Measurements from ENCODE around the gene APLF.
A peak's percentile ranks its signal among the peaks of the same experiment; 100 is the strongest.
"Not testable (repeated sequence)": the region's sequence is repeated elsewhere in the genome, so short reads cannot be mapped to it uniquely, and the experiment has no call there.

The APLF gene

GRCh38 chr2:68476454-68476853 is 9.1 kb downstream of the APLF start:
- FAIRE-seq: no peak

GRCh38 chr2:68478688-68479087 is 11.3 kb downstream of the APLF start:
- FAIRE-seq: no peak

DNA sequence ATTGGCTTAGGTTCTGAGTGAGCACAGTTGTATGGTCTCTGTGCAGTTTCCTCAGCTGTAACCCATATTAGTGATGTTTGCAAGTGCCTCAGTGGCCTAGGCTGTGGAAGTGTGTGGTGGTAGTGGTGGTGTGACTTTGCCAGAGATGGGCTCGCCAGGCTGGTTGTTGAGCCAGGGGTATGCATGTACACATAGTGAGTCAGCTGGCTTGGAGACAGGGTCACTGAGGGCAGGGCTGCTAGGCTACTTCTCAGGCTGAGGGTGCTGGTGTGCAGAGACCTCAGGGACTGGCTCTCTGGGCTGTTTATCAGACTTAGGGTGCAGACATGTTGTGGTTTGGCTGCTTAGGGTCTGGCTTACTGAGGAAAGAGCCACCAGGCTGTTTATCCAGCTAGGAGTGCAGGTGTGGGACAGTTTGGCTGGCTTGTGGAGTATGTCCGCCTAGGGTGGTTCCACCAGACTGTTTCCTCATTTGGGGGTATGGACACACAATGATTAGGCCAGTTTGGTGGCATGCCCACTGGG is 15.0 kb downstream of the APLF start:
- FAIRE-seq: no peak

- no peak for FAIRE-seq
Measured at GRCh38 chr2:68483011-68483410, 15.6 kb downstream of the APLF start.

DNA sequence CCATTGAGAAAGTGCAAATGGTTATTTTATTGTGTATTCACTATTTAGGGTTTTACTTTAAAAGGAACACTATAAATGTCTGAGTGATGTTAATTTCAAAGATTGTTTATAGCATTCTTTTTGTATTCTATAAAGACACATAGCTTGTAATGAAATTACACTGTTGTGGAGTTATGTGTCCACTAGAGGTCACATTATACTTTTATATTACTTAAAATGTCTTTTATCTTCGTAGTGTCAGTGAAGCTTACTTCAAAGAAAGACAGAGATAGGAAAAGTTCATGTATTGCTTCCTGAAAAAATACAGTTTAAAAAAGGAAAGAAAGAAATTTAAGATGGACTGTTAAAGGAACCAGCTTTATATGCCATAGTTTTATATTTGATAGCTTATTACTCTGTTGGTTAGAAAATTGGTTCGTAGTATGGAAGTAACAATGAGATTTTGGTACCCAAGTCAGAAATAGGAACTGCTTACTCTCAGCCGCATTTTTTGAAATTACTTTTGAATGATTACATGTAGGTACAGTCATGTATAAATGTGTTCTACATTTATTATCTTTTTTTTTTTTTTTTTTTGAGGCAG is 20.5 kb downstream of the APLF start:
- FAIRE-seq: peak; percentile 98

DNA sequence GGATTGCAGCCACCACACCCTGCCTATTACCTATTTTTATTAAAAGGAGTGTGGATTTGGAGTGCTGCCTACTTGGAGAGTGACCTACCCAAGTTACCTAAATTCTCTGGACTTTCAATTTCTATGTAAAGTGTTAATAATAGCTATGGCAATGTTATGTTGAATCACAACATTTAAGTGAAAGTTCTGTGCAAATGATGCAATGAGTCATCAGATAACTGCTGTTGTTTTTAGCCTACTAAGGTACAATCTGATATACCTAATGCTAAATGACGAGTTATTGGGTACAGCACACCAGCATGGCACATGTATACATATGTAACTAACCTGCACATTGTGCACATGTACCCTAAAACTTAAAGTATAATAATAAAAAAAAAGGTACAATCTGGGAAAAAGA is 21.2 kb downstream of the APLF start:
- FAIRE-seq: not testable (repeated sequence)

DNA sequence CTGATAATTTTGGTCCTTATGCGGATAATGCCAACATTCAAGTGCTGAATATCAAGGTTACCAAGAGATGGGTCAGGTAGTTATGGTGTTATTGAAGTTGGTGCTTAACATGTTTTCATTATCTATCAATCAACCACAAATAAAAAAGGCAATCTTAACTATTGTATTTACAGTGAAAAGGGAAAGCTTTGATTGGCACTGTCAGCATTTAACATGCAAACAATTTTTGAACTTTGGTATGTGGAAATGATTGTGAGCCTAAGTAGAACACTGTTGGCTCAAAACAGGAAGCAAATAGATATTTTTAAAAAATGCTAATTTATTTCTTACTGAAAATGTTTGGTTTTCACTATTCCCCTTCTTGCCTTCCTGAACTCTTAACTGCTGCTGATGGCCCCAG is 21.9 kb downstream of the APLF start:
- FAIRE-seq: no peak

GRCh38 chr2:68491582-68491981 is 24.2 kb downstream of the APLF start:
- no peak for FAIRE-seq

DNA sequence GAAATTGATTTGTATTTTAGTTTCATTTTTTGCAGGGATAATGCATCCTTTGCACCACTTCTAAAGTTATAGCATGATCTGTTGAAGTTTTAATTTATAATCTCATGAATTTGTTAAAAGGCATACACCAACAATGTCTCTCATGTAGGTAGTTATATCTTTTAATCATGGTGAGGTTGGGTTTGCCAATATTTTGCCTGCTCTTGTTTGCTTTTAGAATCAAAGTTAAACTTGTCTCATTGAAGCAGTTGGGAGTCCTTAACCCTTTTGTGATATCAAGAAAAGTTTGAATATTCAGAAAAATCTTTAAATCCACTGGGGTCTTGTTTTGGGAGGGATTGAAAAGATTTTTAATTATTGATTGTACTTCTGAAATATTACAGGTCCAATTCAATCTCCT is 31.7 kb downstream of the APLF start:
- FAIRE-seq: no peak

DNA sequence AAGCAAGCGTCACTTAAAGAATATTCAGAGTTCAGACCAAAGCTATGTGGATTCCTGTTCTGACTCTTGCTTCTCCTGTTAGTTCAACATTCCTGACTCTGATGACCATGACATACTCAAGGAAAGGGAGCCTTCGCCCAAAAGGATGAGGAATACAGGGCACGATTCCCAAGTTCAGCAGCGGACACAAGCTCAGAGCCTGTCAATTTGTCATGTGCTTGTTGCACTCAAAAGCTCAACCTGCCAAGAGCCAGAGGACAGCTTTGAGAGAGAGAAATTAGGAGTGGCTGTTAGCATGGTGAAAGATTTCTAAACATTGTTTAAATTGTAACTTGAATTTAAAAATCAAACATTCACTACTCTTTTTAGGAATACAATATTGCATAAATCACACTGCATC is 33.3 kb downstream of the APLF start:
- no peak for FAIRE-seq

- no peak for FAIRE-seq
Measured at GRCh38 chr2:68501768-68502167, 34.4 kb downstream of the APLF start.

DNA sequence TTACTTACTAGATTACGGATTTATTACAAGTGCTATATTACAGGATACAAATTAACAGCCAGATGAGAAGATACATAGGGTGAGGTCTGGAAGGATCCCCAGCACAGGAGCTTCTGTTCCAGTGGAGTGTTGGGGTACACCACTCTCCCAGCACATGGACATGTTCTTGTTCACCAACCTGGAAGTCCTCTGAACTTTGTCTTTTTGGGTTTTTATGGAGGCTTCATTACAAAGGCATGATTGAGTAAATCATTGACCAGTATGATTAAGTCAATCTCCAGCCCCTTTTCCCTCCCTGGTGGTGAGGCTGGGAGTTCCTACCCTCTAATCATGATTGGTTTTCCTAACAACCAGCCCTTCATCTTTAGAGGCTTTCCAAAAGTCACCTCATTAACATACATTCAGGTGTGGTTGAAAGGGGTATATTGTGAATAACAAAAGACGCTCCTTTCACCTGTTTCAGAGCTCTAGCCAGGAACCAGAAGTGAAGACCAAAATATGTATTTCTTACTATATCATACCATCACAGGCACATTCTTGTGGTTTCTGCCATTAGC is 38.3 kb downstream of the APLF start:
- FAIRE-seq: no peak

DNA sequence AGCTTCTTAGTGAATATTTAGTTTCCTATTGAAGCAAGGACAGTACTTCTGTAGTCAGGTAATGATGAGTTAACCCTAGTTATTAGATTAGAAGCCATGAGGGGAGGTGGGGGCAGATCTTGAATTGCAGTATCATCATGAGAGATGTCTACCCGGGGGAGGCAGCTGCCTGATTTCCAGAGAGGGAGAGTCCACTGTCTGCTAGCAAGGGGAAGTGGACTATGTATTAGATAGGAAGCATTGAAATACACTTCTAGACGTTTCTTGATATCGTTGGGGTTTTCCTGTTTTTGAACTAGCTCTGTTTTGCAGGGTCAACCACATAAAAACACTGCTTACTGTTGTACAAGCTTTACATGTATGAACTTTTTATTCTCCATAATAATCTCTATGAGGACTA is 38.8 kb downstream of the APLF start:
- FAIRE-seq: no peak

- no peak for FAIRE-seq
Measured at GRCh38 chr2:68512326-68512725, 44.9 kb downstream of the APLF start.

DNA sequence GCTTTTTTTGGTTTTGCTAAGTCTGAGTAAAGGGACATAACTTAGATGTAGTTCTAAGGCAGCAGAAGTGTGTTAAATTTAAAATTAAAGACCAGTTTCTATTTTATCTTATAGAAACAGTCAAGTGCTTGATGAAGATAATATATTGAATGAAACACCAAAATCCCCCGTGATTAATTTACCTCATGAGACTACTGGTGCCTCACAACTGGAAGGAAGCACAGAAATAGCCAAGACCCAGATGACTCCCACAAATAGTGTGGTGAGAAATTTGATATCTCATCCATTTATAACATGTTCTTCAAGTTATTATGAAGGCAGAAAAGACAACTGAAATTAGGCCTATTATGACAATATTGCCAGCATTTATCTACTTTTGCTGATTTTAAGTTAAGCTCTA is 45.6 kb downstream of the APLF start:
- FAIRE-seq: no peak

DNA sequence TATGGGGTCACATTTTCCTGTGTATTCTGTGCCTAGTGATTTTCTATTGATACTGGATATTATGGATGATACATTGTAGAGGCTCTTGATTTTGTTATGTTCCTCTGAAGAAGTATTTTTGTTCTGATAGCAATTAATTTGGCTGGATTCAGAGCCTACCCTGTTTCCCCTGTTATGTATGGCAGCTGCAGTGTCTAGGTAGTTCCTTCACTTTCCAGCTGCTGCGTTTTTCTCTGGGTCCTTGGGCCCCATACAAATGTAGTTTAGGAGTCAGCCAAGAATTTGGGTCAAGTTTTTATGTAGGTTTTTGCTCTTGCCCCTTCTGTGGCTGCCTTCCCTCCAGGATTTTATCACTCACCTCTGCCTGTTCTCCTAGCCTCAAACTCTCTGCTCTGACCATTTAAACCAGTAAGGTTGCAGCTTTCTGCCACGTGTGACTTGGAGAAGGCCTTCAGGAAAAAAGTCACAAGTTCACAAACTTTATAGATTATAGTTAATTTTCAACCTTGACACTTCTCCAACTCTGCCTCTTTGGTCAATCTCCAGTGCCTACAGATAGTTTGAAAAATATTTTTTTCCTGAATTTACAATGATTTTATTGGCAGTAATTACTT is 47.0 kb downstream of the APLF start:
- FAIRE-seq: peak; percentile 33

DNA sequence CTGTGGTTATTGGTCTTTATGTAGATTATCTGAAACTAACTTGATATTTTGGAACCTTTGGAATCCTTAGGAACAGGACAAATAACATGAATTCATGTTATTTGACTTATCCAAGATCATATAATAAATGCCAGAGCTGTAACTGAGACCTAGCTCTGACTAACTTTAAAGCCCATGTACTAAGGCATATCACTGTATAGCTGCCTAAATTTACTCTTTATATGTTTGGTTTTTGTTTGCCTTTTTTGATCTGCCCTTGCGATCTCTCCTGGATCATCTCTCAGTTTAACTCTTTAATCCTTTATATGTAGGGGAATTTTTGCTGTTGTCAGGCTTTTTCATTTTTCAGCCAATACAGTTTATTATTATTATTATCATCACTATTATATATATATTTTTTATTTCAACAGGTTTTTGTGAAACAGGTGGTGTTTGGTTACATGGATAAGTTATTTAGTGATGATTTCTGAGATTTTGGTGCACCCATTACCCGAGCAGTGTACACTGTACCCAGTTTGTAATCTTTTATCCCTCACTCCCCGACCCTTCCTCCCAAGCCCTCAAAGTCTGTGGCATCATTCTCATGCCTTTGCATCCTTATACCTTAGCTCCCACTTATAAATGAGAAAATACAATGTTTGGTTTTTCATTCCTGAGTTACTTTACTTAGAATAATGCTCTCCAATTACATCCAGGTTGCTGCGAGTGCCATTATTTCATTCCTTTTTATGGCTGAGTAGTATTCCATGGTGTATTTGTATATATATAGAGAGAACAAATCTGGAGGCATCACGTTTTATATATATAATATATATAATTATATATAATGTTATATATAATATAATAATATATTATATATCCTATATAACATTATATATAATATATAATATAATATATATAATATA is 48.9 kb downstream of the APLF start:
- FAIRE-seq: peak; percentile 52

GRCh38 chr2:68519236-68519635 is 51.9 kb downstream of the APLF start:
- no peak for FAIRE-seq

GRCh38 chr2:68521037-68521436 is 53.7 kb downstream of the APLF start:
- no peak for FAIRE-seq

DNA sequence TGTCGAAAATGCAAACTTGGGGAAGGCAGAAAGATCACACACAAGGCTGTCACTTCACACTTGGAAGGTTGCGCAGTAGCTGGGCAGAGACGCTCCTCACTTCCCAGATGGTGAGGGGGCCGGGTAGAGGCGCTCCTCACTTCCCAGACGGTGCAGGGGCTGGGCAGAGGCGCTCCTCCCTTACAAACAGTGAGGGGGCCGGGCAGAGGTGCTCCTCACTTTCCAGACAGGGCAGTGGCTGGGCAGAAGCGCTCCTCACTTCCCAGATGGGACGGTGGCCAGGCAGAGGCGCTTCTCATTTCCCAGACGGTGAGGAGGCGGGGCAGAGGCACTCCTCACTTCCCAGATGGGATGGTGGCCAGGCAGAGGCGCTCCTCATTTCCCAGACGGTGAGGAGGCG is 59.6 kb downstream of the APLF start:
- FAIRE-seq: not testable (repeated sequence)

DNA sequence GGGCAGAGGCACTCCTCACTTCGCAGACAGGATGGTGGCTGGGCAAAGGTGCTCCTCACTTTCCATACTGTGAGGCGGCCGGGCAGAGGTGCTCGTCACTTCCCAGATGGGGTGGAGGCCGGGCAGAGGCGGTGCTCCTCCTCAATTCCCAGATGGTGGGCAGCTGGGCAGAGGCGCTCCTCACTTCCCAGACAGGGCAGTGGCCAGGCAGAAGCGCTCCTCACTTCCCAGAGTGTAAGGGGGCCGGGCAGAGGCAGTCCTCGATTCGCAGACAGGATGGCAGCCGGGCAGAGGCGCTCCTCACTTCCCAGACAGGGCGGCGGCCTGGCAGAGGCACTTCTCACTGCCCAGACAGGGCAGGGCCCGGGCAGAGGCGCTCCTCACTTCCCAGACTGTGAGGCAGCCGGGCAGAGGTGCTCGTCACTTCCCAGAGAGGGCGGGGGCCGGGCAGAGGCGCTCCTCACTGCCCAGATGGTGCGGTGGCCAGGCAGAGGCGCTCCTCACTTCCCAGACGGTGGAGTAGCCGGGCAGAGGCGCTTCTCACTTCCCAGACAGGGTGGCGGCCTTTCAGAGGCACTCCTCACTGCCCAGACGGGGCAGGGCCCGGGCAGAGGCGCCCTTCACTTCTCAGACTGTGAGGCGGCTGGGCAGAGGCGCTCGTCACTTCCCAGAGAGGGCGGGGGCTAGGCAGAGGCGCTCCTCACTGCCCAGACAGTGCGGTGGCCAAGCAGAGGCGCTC is 60.1 kb downstream of the APLF start:
- FAIRE-seq: not testable (repeated sequence)

- FAIRE-seq: not testable (repeated sequence)
Measured at GRCh38 chr2:68529156-68529555, 61.8 kb downstream of the APLF start.

GRCh38 chr2:68529651-68530050 is 62.3 kb downstream of the APLF start:
- FAIRE-seq: not testable (repeated sequence)
